Lung (tissue), 12 donors: ENCODE data around the gene TTC32. TPM values are rescaled to one million over a fixed set of nuclear protein-coding genes. Genes with fewer than 3 reads are reported as not detected.

Experiments
- ATAC-seq: fragments of 200-7000 bp; cut with Tn5 transposase; one replicate; pipeline ENCODE4 v1.9.1; 2020; ENCODE audit warnings: moderate number of reproducible peaks; ENCODE audit not compliant: insufficient read depth, low FRiP score
- DNase-seq, 3 donors: peaks; one replicate each; pipeline ENCODE4 v3.0.0-alpha.2; 2013 to 2017
- H3K27ac ChIP-seq, 2 donors: one replicate each; pipeline ENCODE4 v1.5.1; 2013; ENCODE audit warnings: mild to moderate bottlenecking in 2 of 2, moderate library complexity in 2 of 2, control low read depth in 1 of 2, inconsistent platforms in 1 of 2, low read depth in 1 of 2, low read length in 1 of 2
- H3K27me3 ChIP-seq, 3 donors: one replicate each; pipeline ENCODE4 v1.5.1; 2013; ENCODE audit warnings: low read length in 2 of 3; ENCODE audit not compliant: control insufficient read depth in 3 of 3, insufficient read depth in 3 of 3
- H3K36me3 ChIP-seq, 4 donors: one replicate each; pipeline ENCODE4 v1.5.1; 2013; ENCODE audit warnings: low read length in 4 of 4, mild to moderate bottlenecking in 1 of 4, moderate library complexity in 1 of 4; ENCODE audit not compliant: control insufficient read depth in 4 of 4, insufficient read depth in 4 of 4
- H3K4me1 ChIP-seq, 5 donors: one replicate each; pipeline ENCODE4 v1.5.1; 2013; ENCODE audit warnings: low read length in 5 of 5, mild to moderate bottlenecking in 2 of 5, moderate library complexity in 1 of 5; ENCODE audit not compliant: control insufficient read depth in 5 of 5, insufficient read depth in 5 of 5
- H3K4me3 ChIP-seq: one replicate; pipeline ENCODE4 v1.5.1; 2013; ENCODE audit warnings: mild to moderate bottlenecking, control low read depth, moderate library complexity
- H3K9ac ChIP-seq, 2 donors: one replicate each; pipeline ENCODE4 v1.5.1; 2013; ENCODE audit warnings: low read length in 2 of 2, control low read depth in 1 of 2; ENCODE audit not compliant: insufficient read depth in 1 of 2
- H3K9me3 ChIP-seq, 4 donors: one replicate each; pipeline ENCODE4 v1.5.1; 2013; ENCODE audit warnings: low read length in 3 of 4, mild to moderate bottlenecking in 1 of 4, moderate library complexity in 1 of 4; ENCODE audit not compliant: control insufficient read depth in 4 of 4, insufficient read depth in 3 of 4
- CTCF ChIP-seq: IDR thresholded peaks from 2 replicates; pipeline ENCODE4 v1.5.1; 2012; ENCODE audit warnings: mild to moderate bottlenecking; ENCODE audit errors: control extremely low read depth, extremely low read depth
- WGBS, 2 donors: extraction: QIAGEN DNeasy Blood & Tissue Kit; methylation state at CpG; one replicate each; pipeline ENCODE4 v1.1.7; 2013; 5-methylcytosine and 5-hydroxymethylcytosine counted together
- polyA plus RNA-seq, 2 donors: library from polyadenylated mRNA; stranded (reverse); fragments of 200-250 nt; gene quantifications; one replicate each; pipeline ENCODE4 v1.2.1, GENCODE V29; 2013
- total RNA-seq, 2 donors: library from RNA; depleted of rRNA in 1 of 2; stranded (reverse); fragments of >200 nt in 1 of 2; gene quantifications; one replicate each; pipeline ENCODE4 v1.2.1, GENCODE V29; 2014 to 2021
- donor health status: control.
- donor health status: control.
- donor health status: Bipolar disorder and iron deficiency.
- donor health status: healthy.
- donor health status: DM: yes; HTN: yes; CAD: no.

TTC32 gene
- total and polyA plus RNA-seq, 4 donors = 11.5 to 47.3 (median 16.2) TPM

GRCh38 chr2:19887510-19887909 lies 14.3 kb downstream of the TTC32 start:
- Histone ChIP-seq H3K36me3 (no peaks in the 10 kb centered on the region), H3K27ac (no peak overlapping the region), H3K9ac (no peak overlapping the region), H3K9me3 (no peaks in the 10 kb centered on the region), H3K4me1 (peaks cover 0 to 8% (median 0%) of the 10 kb centered on the region in 5 donors), H3K27me3 (no peaks in the 10 kb centered on the region), H3K4me3 (no peak overlapping the region)
- ATAC-seq (no peak), DNase-seq (no peak)
- WGBS, 2 donors = 64 to 77% methylated on average over 7 of the region's 7 CpGs
- no peak for TF ChIP-seq CTCF

- no peak for TF ChIP-seq CTCF
- Histone ChIP-seq H3K9me3 (no peaks in the 10 kb centered on the region), H3K36me3 (no peaks in the 10 kb centered on the region), H3K27ac (no peak overlapping the region), H3K4me1 (peaks cover 0 to 8% (median 0%) of the 10 kb centered on the region in 5 donors), H3K4me3 (no peak overlapping the region), H3K27me3 (no peaks in the 10 kb centered on the region), H3K9ac (no peak overlapping the region)
- DNase-seq (no peak), ATAC-seq (no peak)
- 88 to 95% methylated on average over 11 of the region's 11 CpGs for WGBS, 2 donors
These were observed 15.5 kb downstream of the TTC32 start for GRCh38 chr2:19886261-19886660.

GRCh38 chr2:19885791-19886190 lies 16.0 kb downstream of the TTC32 start:
- WGBS, 2 donors = 73 to 76% methylated on average over 7 of the region's 7 CpGs
- no peak for DNase-seq
- Histone ChIP-seq H3K9me3 (no peaks in the 10 kb centered on the region), H3K27me3 (no peaks in the 10 kb centered on the region), H3K27ac (no peak overlapping the region), H3K9ac (no peak overlapping the region), H3K36me3 (no peaks in the 10 kb centered on the region), H3K4me1 (peaks cover 0 to 8% (median 0%) of the 10 kb centered on the region in 5 donors), H3K4me3 (no peak overlapping the region)
- no peak for ATAC-seq
- TF ChIP-seq CTCF = no peak
